Measurements from ENCODE around the gene AGBL5.
"Not testable (repeated sequence)": the region's sequence is repeated elsewhere in the genome, so short reads cannot be mapped to it uniquely, and the experiment has no call there.

AGBL5 gene

GRCh38 chr2:27117995-27118524 lies 66.6 kb downstream of the AGBL5 start:
- no peak for TF ChIP-seq CTCF (IDR thresholded peaks at IDR 0.05; ENCODE audit: insufficient read depth, low read length, missing control alignments)
- ChIA-PET POLR2A (no interaction called here), CTCF (interaction anchor here (0.6 to 1.3 kb wide), 3 partner anchors 14 to 73 kb away, joined by 3 to 4 read pairs (median 4); no protein-coding TSS in a partner anchor)
- peak overlapping the region; percentile 59 for H3K4me3 ChIP-seq (ENCODE audit: low read depth, low read length)
- no peak for DNase-seq (ENCODE audit: low read depth, low spot score)

- no peak for DNase-seq (ENCODE audit: low read depth, low spot score)
- POLR2A ChIA-PET: no interaction called here
- TF ChIP-seq CTCF (IDR thresholded peaks at IDR 0.05; ENCODE audit: insufficient read depth, low read length, missing control alignments): no peak
- H3K4me3 ChIP-seq (ENCODE audit: low read depth, low read length): peak within 1 kb of the TSS; percentile 59
- CTCF ChIA-PET: interaction anchor here (0.6 to 1.3 kb wide), 4 partner anchors 13 to 73 kb away, joined by 3 to 4 read pairs (median 4); no protein-coding TSS in a partner anchor
Observed at GRCh38 chr2:27118525-27119329, 67.3 kb downstream of the AGBL5 start, which contains the start of gene CGREF1. TSS of gene CGREF1 (minus strand) at chr2:27119128. CDS start at chr2:27104366, 14,762 bp downstream.

- H3K4me3 ChIP-seq (ENCODE audit: low read depth, low read length): peak overlapping the region; percentile 59
- POLR2A ChIA-PET; DNase-seq (ENCODE audit: low read depth, low spot score): not testable (repeated sequence)
- CTCF ChIA-PET: interaction anchor here (0.7 to 1.0 kb wide), 2 partner anchors 41 to 72 kb away, joined by 3 to 4 read pairs; no protein-coding TSS in a partner anchor
Observed at GRCh38 chr2:27119330-27119670, 67.8 kb downstream of the AGBL5 start.

Measured in AG04449 (cell line).